GM10248 (cell line): ENCODE measurements around the gene RYR1.
"Not testable (repeated sequence)": the region's sequence is repeated elsewhere in the genome, so short reads cannot be mapped to it uniquely, and the experiment has no call there.

Experiments
- CTCF ChIA-PET: fragments of 300-600 bp; sonication (Branson Sonifier 250); formaldehyde crosslinking; extraction: SDS; loops from one replicate; lab custom pipeline; 2021; ENCODE audit warnings: antibody characterized with exemption; lab: Yijun Ruan, JAX
- POLR2A ChIA-PET: fragments of 350-650 bp; sonication (Branson Sonifier 250); formaldehyde crosslinking; extraction: SDS; loops from one replicate; lab custom pipeline; 2020; ENCODE audit warnings: antibody characterized with exemption; lab: Yijun Ruan, JAX
- DNase-seq: peaks from one replicate; pipeline ENCODE4 v3.0.0; 2012; ENCODE audit errors: extremely low spot score
- TF ChIP-seq, protein P1 (sequence below): IDR thresholded peaks from 2 replicates; pipeline ENCODE4 v1.5.1; 2012; ENCODE audit warnings: mild to moderate bottlenecking, low read depth; ENCODE audit errors: extremely low read depth, missing control alignments, control extremely low read depth

RYR1 gene

DNA sequence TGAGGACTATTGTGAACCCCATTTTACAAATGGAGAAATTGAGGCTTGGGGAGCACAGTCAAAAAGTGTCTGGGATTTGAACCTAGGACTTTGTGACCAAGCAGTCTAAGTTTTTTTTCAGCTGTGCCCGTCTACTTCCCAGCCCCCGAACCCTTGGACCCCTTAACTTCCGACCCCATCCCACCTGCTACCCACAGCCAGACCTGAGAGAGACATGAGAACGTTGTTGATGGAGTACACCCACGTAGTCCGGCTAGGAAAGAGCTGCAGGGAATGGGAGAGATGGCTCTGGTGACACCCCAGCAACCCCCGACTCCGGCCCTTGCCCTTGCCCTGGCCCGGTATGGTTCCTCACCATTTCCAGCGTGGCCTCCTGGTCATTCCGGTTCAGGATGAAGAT lies 166.2 kb downstream of the RYR1 start:
- TF ChIP-seq, protein P1, sequence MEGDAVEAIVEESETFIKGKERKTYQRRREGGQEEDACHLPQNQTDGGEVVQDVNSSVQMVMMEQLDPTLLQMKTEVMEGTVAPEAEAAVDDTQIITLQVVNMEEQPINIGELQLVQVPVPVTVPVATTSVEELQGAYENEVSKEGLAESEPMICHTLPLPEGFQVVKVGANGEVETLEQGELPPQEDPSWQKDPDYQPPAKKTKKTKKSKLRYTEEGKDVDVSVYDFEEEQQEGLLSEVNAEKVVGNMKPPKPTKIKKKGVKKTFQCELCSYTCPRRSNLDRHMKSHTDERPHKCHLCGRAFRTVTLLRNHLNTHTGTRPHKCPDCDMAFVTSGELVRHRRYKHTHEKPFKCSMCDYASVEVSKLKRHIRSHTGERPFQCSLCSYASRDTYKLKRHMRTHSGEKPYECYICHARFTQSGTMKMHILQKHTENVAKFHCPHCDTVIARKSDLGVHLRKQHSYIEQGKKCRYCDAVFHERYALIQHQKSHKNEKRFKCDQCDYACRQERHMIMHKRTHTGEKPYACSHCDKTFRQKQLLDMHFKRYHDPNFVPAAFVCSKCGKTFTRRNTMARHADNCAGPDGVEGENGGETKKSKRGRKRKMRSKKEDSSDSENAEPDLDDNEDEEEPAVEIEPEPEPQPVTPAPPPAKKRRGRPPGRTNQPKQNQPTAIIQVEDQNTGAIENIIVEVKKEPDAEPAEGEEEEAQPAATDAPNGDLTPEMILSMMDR = no peak
- CTCF ChIA-PET = no interaction called here
- no peak for DNase-seq
- POLR2A ChIA-PET = interaction anchor here (0.5 to 0.7 kb wide), 2 partner anchors 35 to 147 kb away, joined by 7 to 10 read pairs; no protein-coding TSS in a partner anchor

DNA sequence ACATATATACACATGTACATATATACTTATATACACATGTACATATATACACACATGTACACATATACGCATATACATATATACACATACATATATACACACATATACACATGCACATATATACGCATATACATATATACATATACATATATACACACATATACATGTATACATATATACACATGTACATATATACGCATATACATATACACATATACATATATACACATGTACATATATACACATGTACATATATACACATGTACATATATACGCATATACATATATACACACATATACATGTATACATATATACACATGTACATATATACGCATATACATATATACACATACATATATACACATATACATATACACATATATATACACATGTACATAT lies 169.4 kb downstream of the RYR1 start:
- CTCF ChIA-PET, POLR2A ChIA-PET, DNase-seq: not testable (repeated sequence)

DNA sequence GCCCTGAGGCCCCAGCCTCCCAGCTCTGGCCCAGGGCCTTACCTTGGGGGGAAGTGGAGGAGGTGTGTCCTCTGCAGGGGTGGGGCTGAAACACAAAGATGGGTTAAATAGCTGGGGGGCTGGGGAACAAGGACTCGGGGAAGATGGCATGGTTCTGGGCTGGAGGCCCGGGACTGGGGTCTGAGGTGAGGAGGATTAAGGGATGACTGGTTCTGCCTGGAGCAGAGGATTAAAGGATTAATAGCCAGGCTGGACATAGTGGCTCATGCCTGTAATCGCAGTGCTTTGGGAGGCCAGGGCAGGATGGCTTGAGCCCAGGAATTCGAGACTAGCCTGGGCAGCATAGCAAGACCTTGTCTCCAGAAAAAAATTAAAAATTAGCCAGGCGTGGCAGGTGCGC lies 172.6 kb downstream of the RYR1 start:
- ChIA-PET CTCF (interaction anchor here (1.3 to 2.1 kb wide), 2 partner anchors 12 kb away, joined by 3 to 5 read pairs; partner anchors contain the start of gene EIF3K), POLR2A (no interaction called here)
- TF ChIP-seq, protein P1 = no peak
- DNase-seq = no peak

DNA sequence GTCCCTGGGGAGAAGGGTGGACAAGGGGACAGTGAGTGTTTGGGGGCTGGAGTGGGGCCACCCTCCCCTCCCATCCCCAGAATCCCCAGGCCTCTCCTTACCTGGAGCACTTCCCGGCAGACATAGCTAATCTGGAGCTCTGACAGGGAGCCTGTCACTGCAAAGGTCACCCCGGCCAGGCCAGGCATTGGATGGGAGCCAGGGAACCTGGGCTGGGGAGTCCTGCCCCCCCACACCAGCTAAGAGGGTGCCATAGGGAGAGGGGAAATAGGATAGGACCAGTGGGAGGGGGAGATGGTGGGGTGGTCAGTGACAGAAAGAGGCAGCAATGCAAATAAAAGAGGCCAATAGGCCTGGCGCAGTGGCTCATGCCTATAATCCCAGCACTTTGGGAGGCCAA lies 180.8 kb downstream of the RYR1 start:
- no peak for DNase-seq
- TF ChIP-seq, protein P1 = no peak
- ChIA-PET POLR2A (interaction anchor here (0.6 kb wide), 1 partner anchor 23 kb away, joined by 6 read pairs; no protein-coding TSS in a partner anchor), CTCF (interaction anchor here (11.5 kb wide), 1 partner anchor 21 kb away, joined by 91 read pairs; no protein-coding TSS in a partner anchor)

DNA sequence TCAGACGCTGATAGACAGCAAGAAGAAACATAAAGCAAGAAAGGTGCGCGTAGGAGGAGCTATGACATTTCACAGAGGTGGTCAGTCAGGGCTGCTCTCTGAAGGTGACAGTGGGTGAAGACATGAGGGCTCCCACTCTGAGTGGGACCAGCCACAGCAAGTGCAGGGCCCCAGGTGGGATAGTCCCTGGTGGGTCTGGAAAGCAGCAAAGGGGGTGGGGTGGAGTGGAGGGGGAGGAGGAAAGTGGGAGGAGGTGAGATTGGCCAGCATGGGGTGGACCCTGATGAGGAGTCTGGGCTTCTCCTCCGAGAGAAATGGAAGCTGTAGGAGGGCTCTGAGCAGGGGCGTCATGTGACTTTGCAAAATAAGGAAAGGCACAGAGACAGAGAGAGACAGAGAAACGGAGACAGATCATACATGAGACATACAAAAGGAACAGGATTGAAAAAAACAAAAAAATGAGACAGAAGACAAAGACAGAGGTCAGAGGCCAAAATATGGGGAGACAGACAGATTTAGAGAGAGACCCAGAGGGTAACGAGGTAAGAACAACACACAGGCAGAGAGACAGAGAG lies 181.6 kb downstream of the RYR1 start:
- DNase-seq = no peak
- ChIA-PET CTCF (interaction anchor here (1.2 to 11.5 kb wide), 2 partner anchors 21 to 212 kb away, joined by 4 to 91 read pairs; partner anchors contain the start of gene FAM98C), POLR2A (no interaction called here)
- TF ChIP-seq, protein P1 = no peak

DNA sequence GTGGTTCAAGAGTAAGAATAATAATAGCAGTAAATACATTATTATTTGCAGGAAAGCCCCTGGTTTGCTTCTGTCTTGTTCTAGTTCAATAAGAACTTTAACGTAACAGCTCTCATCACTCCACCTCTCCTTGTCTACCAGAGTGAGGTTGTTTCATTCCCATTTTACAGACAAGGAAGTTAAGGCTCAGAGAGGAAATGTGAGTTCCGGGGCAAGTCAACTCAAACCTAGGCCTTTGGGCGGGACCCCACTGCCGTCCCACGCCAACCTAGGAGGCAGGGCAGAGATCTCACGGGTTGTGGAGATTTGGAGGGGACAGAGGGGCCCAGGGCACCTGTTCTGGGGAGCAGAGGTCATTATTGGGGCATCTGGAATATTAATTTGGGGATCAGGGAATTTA lies 182.8 kb downstream of the RYR1 start:
- TF ChIP-seq, protein P1 = no peak
- no peak for DNase-seq
- POLR2A ChIA-PET = no interaction called here
- CTCF ChIA-PET = interaction anchor here (1.2 to 11.5 kb wide), 2 partner anchors 19 to 214 kb away, joined by 4 to 91 read pairs; partner anchors contain the start of gene FAM98C

DNA sequence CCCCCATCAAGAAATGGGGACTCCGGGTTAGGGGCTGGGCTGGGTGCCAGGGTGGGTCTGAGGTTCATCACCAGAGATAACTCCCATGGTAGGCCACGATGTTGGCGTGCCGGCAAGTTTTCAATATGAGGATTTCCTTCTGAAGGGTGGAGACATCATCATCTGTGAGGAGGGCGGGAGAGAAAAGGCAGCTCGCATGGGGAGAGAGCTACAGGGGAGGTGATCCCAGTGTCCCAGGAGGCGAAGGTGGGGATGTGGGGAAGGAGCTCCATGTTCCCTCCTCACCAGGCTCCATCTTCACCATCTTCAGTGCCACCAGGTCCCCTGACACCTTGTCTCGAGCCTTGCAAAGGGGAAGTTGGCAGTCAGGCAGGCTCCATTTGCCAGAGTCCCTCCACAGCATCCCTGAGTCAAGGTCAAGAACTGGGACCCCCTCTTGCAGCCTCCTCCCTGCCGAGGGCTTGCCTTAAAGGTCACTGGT lies 183.8 kb downstream of the RYR1 start:
- POLR2A ChIA-PET = interaction anchor here (0.7 to 1.4 kb wide), 2 partner anchors 16 to 61 kb away, joined by 3 to 4 read pairs; no protein-coding TSS in a partner anchor
- no peak for DNase-seq
- CTCF ChIA-PET = interaction anchor here (1.4 to 11.5 kb wide), 2 partner anchors 8 to 18 kb away, joined by 3 to 91 read pairs; no protein-coding TSS in a partner anchor
- TF ChIP-seq, protein P1 = no peak
